HEK293 (cell line): ENCODE data around the gene AIF1.

Experiments used
- CTCF ChIP-seq: fragments of 450-650 bp; formaldehyde crosslinking; IDR thresholded peaks from 2 replicates; pipeline ENCODE4 v1.5.1; 2016; ENCODE audit warnings: missing biosample characterization, missing genetic modification characterization
- REPIN1 ChIP-seq: fragments of 450-650 bp; formaldehyde crosslinking; IDR thresholded peaks from 2 replicates; pipeline ENCODE4 v1.5.1; 2017; ENCODE audit warnings: missing biosample characterization, missing genetic modification characterization, low read depth
- ZBTB7A ChIP-seq: fragments of 450-650 bp; formaldehyde crosslinking; IDR thresholded peaks from 2 replicates; pipeline ENCODE4 v1.5.1; 2016; ENCODE audit warnings: low read depth, missing biosample characterization, missing genetic modification characterization
- ZNF274 ChIP-seq, 2 experiments: fragments of 200-500 bp in 1 of 2; fragments of 450-650 bp in 1 of 2; sonication (Bioruptor generic) in 1 of 2; formaldehyde crosslinking in 1 of 2; IDR thresholded peaks; 2 replicates each; pipeline versions ENCODE4 v1.5.1 to v1.6.1; 2014 to 2016; ENCODE audit warnings: borderline replicate concordance in 1 of 2, inconsistent platforms in 1 of 2, low read length in 1 of 2, missing biosample characterization in 1 of 2, missing genetic modification characterization in 1 of 2
- ZNF785 ChIP-seq: fragments of 450-650 bp; formaldehyde crosslinking; IDR thresholded peaks from 2 replicates; pipeline ENCODE4 v1.5.1; 2016; ENCODE audit warnings: missing biosample characterization, missing genetic modification characterization

DNA sequence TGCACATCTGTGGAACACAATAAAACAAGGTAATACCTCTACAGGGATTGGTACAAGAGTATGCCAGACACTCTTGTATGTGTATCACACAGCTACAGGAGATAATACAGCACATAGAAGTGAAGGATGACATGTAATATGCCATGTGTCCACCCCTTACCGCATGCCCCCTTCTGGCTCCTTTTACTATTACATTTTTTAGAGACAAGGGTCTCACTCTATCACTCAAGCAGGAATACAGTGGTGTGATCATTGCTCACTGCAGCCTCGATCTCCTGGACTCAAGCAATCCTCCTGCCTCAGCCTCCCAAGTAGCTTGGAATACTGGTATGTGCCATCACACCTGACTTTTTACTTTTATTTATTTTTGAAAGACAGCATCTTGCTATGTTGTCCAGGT lies 18.0 kb upstream of the AIF1 start:
- TF ChIP-seq ZNF274 (IDR thresholded peaks at IDR 0.05; ENCODE audit: low read length) = no peak
- no peak for TF ChIP-seq ZNF274 (tag by site-specific recombination; IDR thresholded peaks at IDR 0.05; ENCODE audit: borderline replicate concordance)
- TF ChIP-seq ZNF785 = no peak
- peak; percentile 35; the same call in 1 of the 2 replicates for TF ChIP-seq CTCF (tag by site-specific recombination)
- no peak for TF ChIP-seq REPIN1 (tag by site-specific recombination)
- TF ChIP-seq ZBTB7A = no peak
